Psoas muscle (tissue), 8 donors: Measurements from ENCODE around the gene DDX17. TPM values are rescaled to one million over a fixed set of nuclear protein-coding genes. Genes with fewer than 3 reads are reported as not detected.

ENCODE experiments used
- ATAC-seq, 4 donors: fragments of 200-7000 bp; cut with Tn5 transposase; one replicate each; pipeline ENCODE4 v1.9.1; 2020; ENCODE audit warnings: moderate library complexity in 3 of 4, mild to moderate bottlenecking in 2 of 4
- DNase-seq, 2 donors: peaks; one replicate each; pipeline ENCODE4 v3.0.0-alpha.2; 2020
- H3K27ac ChIP-seq: fragments of 200-600 bp; one replicate; pipeline ENCODE4 v1.8.0; 2022
- H3K27me3 ChIP-seq, 3 donors: fragments of 200-600 bp in 1 of 3; one replicate each; pipeline versions ENCODE4 v1.6.1 to v1.8.0; 2013 to 2022; ENCODE audit warnings: low read length in 2 of 3, mild to moderate bottlenecking in 2 of 3, moderate library complexity in 1 of 3; ENCODE audit not compliant: insufficient read depth in 3 of 3
- H3K36me3 ChIP-seq, 2 donors: fragments of 200-600 bp in 1 of 2; one replicate each; pipeline versions ENCODE4 v1.6.1 to v1.8.0; 2013 to 2022; ENCODE audit warnings: low read depth in 1 of 2, mild to moderate bottlenecking in 1 of 2, moderate library complexity in 1 of 2; ENCODE audit not compliant: insufficient read depth in 1 of 2
- H3K4me1 ChIP-seq: fragments of 200-600 bp; one replicate; pipeline ENCODE4 v1.8.0; 2022
- H3K4me3 ChIP-seq: fragments of 200-600 bp; one replicate; pipeline ENCODE4 v1.8.0; 2022; ENCODE audit warnings: mild to moderate bottlenecking
- H3K9me3 ChIP-seq: fragments of 200-600 bp; one replicate; pipeline ENCODE4 v1.8.0; 2022
- WGBS, 3 donors: extraction: QIAGEN DNeasy Blood & Tissue Kit; methylation state at CpG; one replicate each; pipeline versions ENCODE4 v1.1.6 to v1.1.7; 2013; 5-methylcytosine and 5-hydroxymethylcytosine counted together
- intact Hi-C, 2 donors: fragments of 100-400 bp; cut with DNase I; formaldehyde crosslinking; loops; one replicate each; pipeline versions ENCODE4 v1.11.0 to v1.14.2; 2022
- polyA plus RNA-seq, 3 donors: library from polyadenylated mRNA; stranded (reverse); fragments of 200-250 nt; gene quantifications; one replicate each; pipeline ENCODE4 v1.2.3, GENCODE V29; 2013
- total RNA-seq, 4 donors: library from RNA; stranded (reverse); fragmentation: NEBNext Ultra II Directional in 2 of 4; extraction: Animal tissue kit (Norgen Biotek cat#: 25700) in 2 of 4; gene quantifications; one replicate each; pipeline versions ENCODE4 v1.2.1 to v1.2.4, GENCODE V29; 2021 to 2023
- TF ChIP-seq, protein P1 (sequence below): fragments of 200-600 bp; IDR thresholded peaks from one replicate; pipeline ENCODE4 v1.8.0; 2022; ENCODE audit warnings: antibody characterized with exemption
- donor health status: healthy with polysubstance abuse.
- donor health status: DM: no; HTN: no; CAD: no; lungs with moderate emphysema.
- donor health status: Bipolar disorder and iron deficiency.
- donor health status: healthy.
- donor health status: DM: yes; HTN: yes; CAD: no.
- donor health status: DM: no; HTN: no; CAD: no.
- donor health status: DM: no; HTN: no; CAD: no.
- donor health status: DM: yes; HTN: yes; CAD: no.

The DDX17 gene
- total and polyA plus RNA-seq, 7 donors = 41.4 to 173 (median 127) TPM

DNA sequence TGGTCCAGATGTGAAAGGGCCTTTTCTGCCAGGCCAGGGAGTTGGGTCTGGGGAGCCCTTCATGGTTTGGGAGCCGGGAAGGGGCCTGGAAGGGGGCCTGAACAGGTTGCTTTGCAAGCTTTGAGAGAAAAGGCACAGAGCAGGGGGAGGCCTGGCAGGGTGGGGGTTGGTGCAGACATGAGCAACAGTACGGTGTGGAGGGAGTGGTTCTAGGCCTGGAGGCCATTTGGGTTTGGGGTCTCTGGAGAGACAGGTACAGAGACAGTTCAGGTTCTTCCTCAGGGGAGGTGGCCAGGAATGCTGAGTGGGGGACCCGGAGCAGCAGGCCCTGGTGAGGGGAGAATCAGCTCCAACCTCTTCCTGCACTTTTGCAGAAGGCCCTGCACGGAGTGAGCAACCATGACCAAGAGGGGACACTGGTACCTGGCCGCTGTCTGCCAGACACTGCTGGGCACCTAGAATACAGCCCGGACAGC is 36.8 kb downstream of the DDX17 start:
- no peak for ATAC-seq
- Histone ChIP-seq H3K4me3 (no peak overlapping the region), H3K9me3 (no peaks in the 10 kb centered on the region), H3K27ac (no peak overlapping the region), H3K27me3 (peaks cover 0 to 22% (median 2%) of the 10 kb centered on the region in 3 donors), H3K4me1 (no peaks in the 10 kb centered on the region), H3K36me3 (no peaks in the 10 kb centered on the region)
- 83 to 93% (median 90%) methylated on average over 6 of the region's 6 CpGs for WGBS, 3 donors
- TF ChIP-seq, protein P1, sequence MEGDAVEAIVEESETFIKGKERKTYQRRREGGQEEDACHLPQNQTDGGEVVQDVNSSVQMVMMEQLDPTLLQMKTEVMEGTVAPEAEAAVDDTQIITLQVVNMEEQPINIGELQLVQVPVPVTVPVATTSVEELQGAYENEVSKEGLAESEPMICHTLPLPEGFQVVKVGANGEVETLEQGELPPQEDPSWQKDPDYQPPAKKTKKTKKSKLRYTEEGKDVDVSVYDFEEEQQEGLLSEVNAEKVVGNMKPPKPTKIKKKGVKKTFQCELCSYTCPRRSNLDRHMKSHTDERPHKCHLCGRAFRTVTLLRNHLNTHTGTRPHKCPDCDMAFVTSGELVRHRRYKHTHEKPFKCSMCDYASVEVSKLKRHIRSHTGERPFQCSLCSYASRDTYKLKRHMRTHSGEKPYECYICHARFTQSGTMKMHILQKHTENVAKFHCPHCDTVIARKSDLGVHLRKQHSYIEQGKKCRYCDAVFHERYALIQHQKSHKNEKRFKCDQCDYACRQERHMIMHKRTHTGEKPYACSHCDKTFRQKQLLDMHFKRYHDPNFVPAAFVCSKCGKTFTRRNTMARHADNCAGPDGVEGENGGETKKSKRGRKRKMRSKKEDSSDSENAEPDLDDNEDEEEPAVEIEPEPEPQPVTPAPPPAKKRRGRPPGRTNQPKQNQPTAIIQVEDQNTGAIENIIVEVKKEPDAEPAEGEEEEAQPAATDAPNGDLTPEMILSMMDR = no peak
- intact Hi-C loops = no loop called here
- no peak for DNase-seq

DNA sequence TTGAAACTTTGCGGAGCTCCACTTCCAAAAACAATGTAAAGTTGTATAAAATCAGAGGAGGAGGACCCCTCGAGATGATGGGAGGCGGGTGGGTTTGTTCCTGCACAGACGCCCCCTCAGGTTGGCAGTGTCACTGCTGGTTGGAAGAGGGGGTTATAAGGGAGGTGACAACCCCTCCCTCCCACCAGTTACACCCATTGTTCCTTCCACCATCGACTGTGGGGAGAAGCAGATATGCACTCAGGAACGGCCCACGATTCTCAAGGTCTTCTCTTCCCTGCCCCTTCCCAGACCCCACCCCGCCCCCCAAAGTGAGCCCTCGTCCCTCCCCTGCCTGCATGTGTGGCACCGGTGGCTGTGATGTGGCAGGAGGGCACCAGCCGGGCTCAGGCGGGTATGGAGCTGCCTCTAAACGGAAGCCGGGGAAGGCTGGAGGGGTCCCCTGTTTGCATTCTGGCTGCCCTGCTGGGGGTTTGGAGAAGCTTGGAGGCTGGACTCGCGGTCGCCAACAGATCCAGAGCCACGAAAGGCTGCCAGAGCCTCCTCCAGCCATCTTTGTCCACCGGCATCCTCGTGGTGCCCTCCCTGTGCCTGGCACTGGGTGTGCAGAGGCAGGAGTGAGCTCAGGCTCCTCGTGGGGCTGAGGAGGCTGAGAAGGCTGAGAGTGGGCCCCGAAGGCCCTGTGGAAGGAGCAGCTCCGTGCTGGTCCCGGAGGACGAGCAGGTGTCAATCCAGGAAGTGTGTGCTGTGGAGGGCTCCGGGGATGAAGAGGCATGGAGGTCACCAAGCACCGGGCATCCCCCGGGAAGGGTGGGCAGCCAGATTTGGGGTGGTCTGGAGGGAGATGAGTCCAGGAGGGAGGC is 37.4 kb downstream of the DDX17 start:
- Histone ChIP-seq H3K4me3 (peak overlapping the region; percentile 69), H3K9me3 (no peaks in the 10 kb centered on the region), H3K36me3 (no peaks in the 10 kb centered on the region), H3K27me3 (peaks cover 0 to 28% (median 2%) of the 10 kb centered on the region in 3 donors), H3K27ac (no peak overlapping the region), H3K4me1 (no peaks in the 10 kb centered on the region)
- 64 to 71% (median 68%) methylated on average over 26 to 28 of the region's 28 CpGs for WGBS, 3 donors
- TF ChIP-seq, protein P1 = no peak
- DNase-seq (no peak), ATAC-seq (peak in 2 of 4 donors; percentile 13 to 26)
- intact Hi-C loops = no loop called here

DNA sequence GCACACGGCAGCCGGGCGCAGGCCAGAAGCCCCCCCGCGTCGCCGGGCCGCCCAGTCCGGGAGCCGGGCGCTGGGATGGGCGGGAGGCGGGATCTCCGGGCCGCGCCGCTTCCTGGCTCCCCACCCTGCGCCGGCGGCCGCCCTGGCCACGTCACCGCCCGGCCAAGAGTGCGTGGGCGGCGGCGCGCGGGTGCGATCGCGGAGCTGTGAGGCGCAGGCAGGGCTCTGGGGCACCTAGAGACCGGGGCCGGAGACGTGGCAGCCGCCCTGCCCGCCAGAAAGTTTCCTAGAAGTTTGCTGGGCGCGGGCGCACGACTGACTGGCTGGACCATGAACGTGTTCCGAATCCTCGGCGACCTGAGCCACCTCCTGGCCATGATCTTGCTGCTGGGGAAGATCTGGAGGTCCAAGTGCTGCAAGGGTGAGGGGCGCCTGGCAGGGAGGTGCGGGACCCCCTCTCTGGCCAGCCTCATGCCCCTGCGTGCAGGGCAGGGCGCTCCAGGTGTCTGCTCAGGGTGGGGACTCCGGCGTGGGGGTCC is 38.1 kb downstream of the DDX17 start, which contains the start of gene KDELR3:
TSS of gene KDELR3 (plus strand) at position 193 of the 539 bp plus-strand sequence. CDS start at position 331, 138 bp downstream.
- H3K4me3 ChIP-seq = peak within 1 kb of the TSS; percentile 69
- H3K9me3 ChIP-seq = no peaks in the 10 kb centered on the region
- TF ChIP-seq, protein P1 = no peak
- DNase-seq (peak; percentile 73 to 75), ATAC-seq (peak; percentile 67 to 77 (median 72))
- peak within 1 kb of the TSS; percentile 36 for H3K27ac ChIP-seq
- WGBS, 3 donors = 1 to 3% (median 1%) methylated on average over 44 to 53 of the region's 53 CpGs
- intact Hi-C loops = no loop called here
- no peaks in the 10 kb centered on the region for H3K4me1 ChIP-seq
- no peaks in the 10 kb centered on the region for H3K36me3 ChIP-seq
- peaks cover 0 to 35% (median 2%) of the 10 kb centered on the region in 3 donors for H3K27me3 ChIP-seq

DNA sequence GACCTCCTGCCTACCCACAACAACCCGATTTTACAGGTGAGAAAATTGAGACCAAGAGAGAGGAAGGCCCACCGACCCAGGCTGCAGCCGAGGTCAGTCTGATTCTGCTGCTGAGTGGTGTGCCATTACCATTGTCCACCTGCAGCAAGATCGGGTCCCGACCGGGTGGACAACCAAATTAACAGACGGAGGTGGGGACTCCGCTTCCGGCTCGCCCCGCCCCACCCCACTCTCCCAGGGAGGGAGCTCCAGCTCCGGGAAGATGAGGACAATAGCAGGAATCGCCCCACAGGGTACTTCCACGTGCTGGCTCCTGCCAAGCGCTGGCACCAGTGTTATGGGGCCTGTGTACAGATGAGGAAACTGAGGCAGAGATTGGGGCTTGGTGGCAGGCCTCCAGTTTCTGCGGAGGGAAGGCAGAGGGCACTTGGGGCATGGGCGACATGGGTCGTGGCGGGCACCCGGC is 38.6 kb downstream of the DDX17 start:
- intact Hi-C loops = no loop called here
- peak overlapping the region; percentile 69 for H3K4me3 ChIP-seq
- no peaks in the 10 kb centered on the region for H3K36me3 ChIP-seq
- DNase-seq = peak in 1 of 2 donors; percentile 27
- H3K9me3 ChIP-seq = no peaks in the 10 kb centered on the region
- H3K4me1 ChIP-seq = no peaks in the 10 kb centered on the region
- peaks cover 0 to 37% (median 2%) of the 10 kb centered on the region in 3 donors for H3K27me3 ChIP-seq
- TF ChIP-seq, protein P1 = no peak
- no peak overlapping the region for H3K27ac ChIP-seq
- WGBS, 3 donors = 15 to 22% (median 19%) methylated on average over 17 to 20 of the region's 20 CpGs
- peak in 2 of 4 donors; percentile 13 to 19 for ATAC-seq
